DND-41 (cell line): ENCODE results near the gene LDAF1.

ENCODE experiments used
- ATAC-seq: fragments of 200-7000 bp; cut with Tn5 transposase; 3 replicates; pipeline ENCODE4 v1.9.1; 2021; ENCODE audit warnings: low read depth; ENCODE audit not compliant: insufficient read depth
- DNase-seq: peaks from one replicate; pipeline ENCODE4 v3.0.0-alpha.2; 2020
- H2AFZ ChIP-seq: 2 replicates; pipeline ENCODE4 v1.6.0; 2012; ENCODE audit warnings: low read depth, low read length
- H3K27ac ChIP-seq: 2 replicates; pipeline ENCODE4 v1.5.1; 2012; ENCODE audit warnings: low read length, inconsistent platforms
- H3K27me3 ChIP-seq: fragments of 200-600 bp; sonication (generic); 2 replicates; pipeline ENCODE4 v1.6.0; 2012; ENCODE audit warnings: low read length, mild to moderate bottlenecking, inconsistent platforms; ENCODE audit not compliant: insufficient read depth, poor library complexity
- H3K36me3 ChIP-seq: 2 replicates; pipeline ENCODE4 v1.5.1; 2012; ENCODE audit warnings: low read length, inconsistent platforms; ENCODE audit not compliant: insufficient read depth
- H3K4me1 ChIP-seq: 2 replicates; pipeline ENCODE4 v1.5.1; 2012; ENCODE audit warnings: mild to moderate bottlenecking, low read length; ENCODE audit not compliant: insufficient read depth
- H3K4me2 ChIP-seq: 2 replicates; pipeline ENCODE4 v1.6.0; 2012; ENCODE audit warnings: mild to moderate bottlenecking, moderate library complexity, low read length, inconsistent platforms; ENCODE audit not compliant: insufficient read depth
- H3K4me3 ChIP-seq, 2 experiments: fragments of 200-600 bp in 1 of 2; shearing (Covaris generic) in 1 of 2; 2 replicates each; pipeline ENCODE4 v1.5.1; 2012 to 2016; ENCODE audit warnings: inconsistent platforms in 2 of 2, low read length in 2 of 2, mild to moderate bottlenecking in 2 of 2, low read depth in 1 of 2, moderate library complexity in 1 of 2
- H3K79me2 ChIP-seq: 2 replicates; pipeline ENCODE4 v1.6.0; 2012; ENCODE audit warnings: low read length, inconsistent platforms; ENCODE audit not compliant: insufficient read depth
- H3K9ac ChIP-seq: 2 replicates; pipeline ENCODE4 v1.6.0; 2012; ENCODE audit warnings: low read depth, mild to moderate bottlenecking, inconsistent platforms, low read length, moderate library complexity
- H3K9me3 ChIP-seq: 2 replicates; pipeline ENCODE4 v1.5.1; 2012; ENCODE audit warnings: low read length, moderate library complexity, mild to moderate bottlenecking, inconsistent platforms; ENCODE audit not compliant: insufficient read depth, severe bottlenecking
- H4K20me1 ChIP-seq: 2 replicates; pipeline ENCODE4 v1.6.0; 2012; ENCODE audit warnings: low read length; ENCODE audit not compliant: insufficient read depth
- CTCF ChIP-seq: IDR thresholded peaks from 2 replicates; pipeline ENCODE4 v1.5.1; 2012; ENCODE audit warnings: borderline replicate concordance, low read length, moderate library complexity, mild to moderate bottlenecking; ENCODE audit not compliant: poor library complexity, severe bottlenecking; ENCODE audit errors: extremely low read depth
- EZH2 ChIP-seq: IDR thresholded peaks from 3 replicates; pipeline ENCODE4 v1.6.1; 2012; ENCODE audit warnings: borderline replicate concordance, low read depth, mild to moderate bottlenecking, moderate library complexity, low read length, inconsistent platforms; ENCODE audit not compliant: severe bottlenecking

LDAF1 gene

GRCh38 chr16:21179983-21180365 is 21.5 kb downstream of the LDAF1 start:
- no peak for TF ChIP-seq CTCF
- TF ChIP-seq EZH2: no peak
- Histone ChIP-seq H3K4me1 (no peaks in the 10 kb centered on the region), H3K4me2 (no peak overlapping the region), H2AFZ (no peak overlapping the region), H3K27ac (no peak overlapping the region), H3K4me3 (no peak overlapping the region), H3K36me3 (peaks cover 40% of the 10 kb centered on the region), H3K27me3 (no peaks in the 10 kb centered on the region), H4K20me1 (no peaks in the 10 kb centered on the region), H3K9me3 (no peaks in the 10 kb centered on the region), H3K9ac (no peak overlapping the region), H3K79me2 (no peaks in the 10 kb centered on the region)
- DNase-seq (no peak), ATAC-seq (no peak)

- Histone ChIP-seq H3K79me2 (no peaks in the 10 kb centered on the region), H3K4me2 (no peak overlapping the region), H3K9ac (no peak overlapping the region), H3K9me3 (no peaks in the 10 kb centered on the region), H3K36me3 (peaks cover 31% of the 10 kb centered on the region), H3K27ac (no peak overlapping the region), H3K4me3 (no peak overlapping the region), H2AFZ (no peak overlapping the region), H3K4me1 (no peaks in the 10 kb centered on the region), H3K27me3 (no peaks in the 10 kb centered on the region), H4K20me1 (no peaks in the 10 kb centered on the region)
- TF ChIP-seq CTCF: no peak
- no peak for TF ChIP-seq EZH2
- no peak for ATAC-seq
- DNase-seq: no peak
Observed at GRCh38 chr16:21183995-21184394, 25.5 kb downstream of the LDAF1 start.

GRCh38 chr16:21184834-21185233 is 26.4 kb downstream of the LDAF1 start:
- H4K20me1 ChIP-seq: no peaks in the 10 kb centered on the region
- no peaks in the 10 kb centered on the region for H3K27me3 ChIP-seq
- no peak for DNase-seq
- H3K4me2 ChIP-seq: no peak overlapping the region
- no peaks in the 10 kb centered on the region for H3K79me2 ChIP-seq
- H3K36me3 ChIP-seq: peaks cover 23% of the 10 kb centered on the region
- no peak overlapping the region for H3K9ac ChIP-seq
- no peak overlapping the region for H3K27ac ChIP-seq
- H3K4me3 ChIP-seq: no peak overlapping the region
- no peak overlapping the region for H2AFZ ChIP-seq
- no peak for ATAC-seq
- TF ChIP-seq EZH2: no peak
- TF ChIP-seq CTCF: no peak
- H3K9me3 ChIP-seq: no peaks in the 10 kb centered on the region
- no peaks in the 10 kb centered on the region for H3K4me1 ChIP-seq

GRCh38 chr16:21185659-21186325 is 27.3 kb downstream of the LDAF1 start:
- ATAC-seq: no peak
- H3K27ac ChIP-seq: no peak overlapping the region
- H2AFZ ChIP-seq: no peak overlapping the region
- no peak overlapping the region for H3K4me2 ChIP-seq
- H3K36me3 ChIP-seq: peaks cover 18% of the 10 kb centered on the region
- H3K79me2 ChIP-seq: no peaks in the 10 kb centered on the region
- H3K9ac ChIP-seq: no peak overlapping the region
- H3K4me1 ChIP-seq: no peaks in the 10 kb centered on the region
- TF ChIP-seq CTCF: no peak
- no peak overlapping the region for H3K4me3 ChIP-seq
- H3K27me3 ChIP-seq: no peaks in the 10 kb centered on the region
- no peaks in the 10 kb centered on the region for H3K9me3 ChIP-seq
- DNase-seq: no peak
- no peaks in the 10 kb centered on the region for H4K20me1 ChIP-seq
